Skeletal muscle tissue (tissue), 4 donors: ENCODE data around the gene RSRC1. TPM values are rescaled to one million over a fixed set of nuclear protein-coding genes. Genes with fewer than 3 reads are reported as not detected.

Experiments
- H3K27ac ChIP-seq: one replicate; pipeline ENCODE4 v1.7.0; 2013; ENCODE audit warnings: mild to moderate bottlenecking, low read depth, low read length, inconsistent platforms
- H3K27me3 ChIP-seq, 3 donors: one replicate each; pipeline ENCODE4 v1.7.0; 2013; ENCODE audit warnings: low read length in 3 of 3; ENCODE audit not compliant: control insufficient read depth in 3 of 3, insufficient read depth in 3 of 3
- H3K36me3 ChIP-seq, 3 donors: one replicate each; pipeline ENCODE4 v1.7.0; 2013; ENCODE audit warnings: low read length in 3 of 3; ENCODE audit not compliant: control insufficient read depth in 3 of 3, insufficient read depth in 3 of 3
- H3K4me1 ChIP-seq, 3 donors: one replicate each; pipeline ENCODE4 v1.7.0; 2013; ENCODE audit warnings: low read length in 3 of 3, mild to moderate bottlenecking in 3 of 3; ENCODE audit not compliant: control insufficient read depth in 3 of 3, insufficient read depth in 3 of 3
- H3K4me3 ChIP-seq, 3 donors: one replicate each; pipeline ENCODE4 v1.7.0; 2013; ENCODE audit warnings: low read length in 3 of 3
- H3K9ac ChIP-seq, 3 donors: one replicate each; pipeline ENCODE4 v1.7.0; 2013; ENCODE audit warnings: low read length in 3 of 3, mild to moderate bottlenecking in 3 of 3, moderate library complexity in 2 of 3, low read depth in 1 of 3
- H3K9me3 ChIP-seq, 3 donors: one replicate each; pipeline ENCODE4 v1.7.0; 2013; ENCODE audit warnings: low read length in 3 of 3; ENCODE audit not compliant: control insufficient read depth in 3 of 3
- total RNA-seq: library from RNA; depleted of rRNA; stranded (reverse); fragments of >200 nt; gene quantifications from one replicate; pipeline ENCODE4 v1.2.3, GENCODE V29; 2014
- donor health status: Osteomylitis.

Gene RSRC1
- total RNA-seq, 1 donor from 2014 or later: 33.4 TPM

DNA sequence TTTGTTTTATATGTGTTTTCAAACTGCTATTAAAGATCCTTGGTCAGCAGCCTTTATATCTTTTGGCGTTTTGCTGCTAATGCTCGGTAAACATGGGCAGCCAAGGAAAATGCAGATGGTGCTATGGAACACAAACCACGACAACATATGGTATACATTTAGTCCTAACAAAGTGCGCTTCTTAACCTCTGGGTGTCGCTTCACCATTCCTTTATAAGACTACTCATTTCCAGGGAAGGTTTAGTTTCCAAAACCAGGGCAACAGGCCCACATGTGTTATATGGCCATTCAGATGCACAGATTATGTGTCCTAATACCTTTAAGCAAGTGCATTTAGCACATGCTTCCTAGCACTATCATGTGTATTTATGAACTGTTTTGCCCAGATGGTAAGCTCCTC, 18.4 kb upstream of the RSRC1 start:
- Histone ChIP-seq H3K4me1 (no peaks in the 10 kb centered on the region), H3K4me3 (no peak overlapping the region), H3K36me3 (no peaks in the 10 kb centered on the region), H3K9me3 (peaks cover 0 to 4% (median 2%) of the 10 kb centered on the region in 3 donors), H3K9ac (no peak overlapping the region), H3K27ac (no peak overlapping the region), H3K27me3 (peaks cover 31 to 38% (median 36%) of the 10 kb centered on the region in 3 donors)

DNA sequence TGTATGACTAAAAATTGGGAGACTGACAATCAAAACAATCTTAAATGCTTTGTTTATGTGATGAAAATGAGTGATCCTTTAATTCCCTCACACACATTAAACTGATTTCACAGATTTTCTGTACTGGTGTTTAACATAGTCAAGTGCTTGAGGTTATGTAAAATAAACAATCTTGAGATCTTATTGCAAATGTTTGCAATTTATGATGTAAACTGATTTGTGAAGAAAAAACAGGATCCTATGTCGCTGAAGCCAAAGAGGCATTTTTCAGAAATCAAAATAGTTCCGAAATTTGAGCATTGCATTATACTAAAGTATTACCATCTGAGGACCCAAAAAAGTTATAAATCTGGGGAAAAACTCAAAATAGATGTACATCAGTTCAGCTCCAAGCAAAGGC, 16.4 kb upstream of the RSRC1 start:
- Histone ChIP-seq H3K4me3 (no peak overlapping the region), H3K9ac (no peak overlapping the region), H3K36me3 (no peaks in the 10 kb centered on the region), H3K27ac (no peak overlapping the region), H3K4me1 (peaks cover 3 to 9% (median 8%) of the 10 kb centered on the region in 3 donors), H3K9me3 (peaks cover 0 to 4% (median 2%) of the 10 kb centered on the region in 3 donors), H3K27me3 (peaks cover 38 to 47% (median 45%) of the 10 kb centered on the region in 3 donors)

DNA sequence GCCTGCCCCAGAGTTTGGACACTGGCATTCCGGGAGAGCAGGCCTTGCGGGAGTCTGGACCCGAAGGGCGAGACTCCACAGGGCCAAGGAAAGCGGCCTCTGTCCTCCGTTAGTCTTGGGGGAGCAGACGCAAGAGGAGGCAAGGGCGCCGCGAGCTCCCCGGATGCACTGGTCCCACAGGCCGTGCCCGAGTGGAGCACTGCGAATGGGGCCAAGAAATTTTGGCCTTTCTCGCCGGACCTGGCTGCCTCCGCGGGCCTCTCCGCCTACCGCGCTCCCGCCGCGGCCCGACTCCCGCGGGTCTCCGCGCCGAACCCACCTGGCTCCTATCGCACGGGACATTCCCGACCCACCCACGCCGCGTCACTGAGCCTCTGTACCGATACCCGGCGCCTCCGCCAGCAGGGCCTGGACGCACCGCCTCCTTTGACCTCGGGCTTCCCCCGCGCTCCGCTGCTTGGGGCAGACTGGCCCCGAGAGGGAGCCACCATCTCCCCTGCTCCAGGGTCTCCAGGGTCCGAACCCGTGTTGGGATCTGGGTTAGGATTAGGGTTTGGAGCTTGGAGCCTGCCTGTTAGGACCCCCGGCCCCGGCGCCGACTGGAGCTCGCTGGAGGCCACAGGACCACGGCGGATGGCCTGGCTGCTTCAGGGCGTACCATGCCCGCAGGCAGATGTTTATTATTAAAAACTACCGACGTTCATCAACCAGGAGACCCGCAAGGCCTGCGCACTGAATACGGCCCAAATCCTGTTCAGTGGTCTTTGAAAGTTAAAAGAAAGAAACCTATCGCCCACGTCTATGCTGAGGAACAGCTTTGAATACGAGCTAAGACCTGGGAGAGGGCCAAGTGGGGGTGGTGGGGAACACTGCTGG, 15.4 kb upstream of the RSRC1 start:
- Histone ChIP-seq H3K27me3 (peaks cover 47 to 55% (median 48%) of the 10 kb centered on the region in 3 donors), H3K9me3 (peaks cover 0 to 4% (median 2%) of the 10 kb centered on the region in 3 donors), H3K4me1 (peaks cover 3 to 9% (median 8%) of the 10 kb centered on the region in 3 donors), H3K9ac (no peak overlapping the region), H3K27ac (no peak overlapping the region), H3K4me3 (no peak overlapping the region), H3K36me3 (no peaks in the 10 kb centered on the region)

DNA sequence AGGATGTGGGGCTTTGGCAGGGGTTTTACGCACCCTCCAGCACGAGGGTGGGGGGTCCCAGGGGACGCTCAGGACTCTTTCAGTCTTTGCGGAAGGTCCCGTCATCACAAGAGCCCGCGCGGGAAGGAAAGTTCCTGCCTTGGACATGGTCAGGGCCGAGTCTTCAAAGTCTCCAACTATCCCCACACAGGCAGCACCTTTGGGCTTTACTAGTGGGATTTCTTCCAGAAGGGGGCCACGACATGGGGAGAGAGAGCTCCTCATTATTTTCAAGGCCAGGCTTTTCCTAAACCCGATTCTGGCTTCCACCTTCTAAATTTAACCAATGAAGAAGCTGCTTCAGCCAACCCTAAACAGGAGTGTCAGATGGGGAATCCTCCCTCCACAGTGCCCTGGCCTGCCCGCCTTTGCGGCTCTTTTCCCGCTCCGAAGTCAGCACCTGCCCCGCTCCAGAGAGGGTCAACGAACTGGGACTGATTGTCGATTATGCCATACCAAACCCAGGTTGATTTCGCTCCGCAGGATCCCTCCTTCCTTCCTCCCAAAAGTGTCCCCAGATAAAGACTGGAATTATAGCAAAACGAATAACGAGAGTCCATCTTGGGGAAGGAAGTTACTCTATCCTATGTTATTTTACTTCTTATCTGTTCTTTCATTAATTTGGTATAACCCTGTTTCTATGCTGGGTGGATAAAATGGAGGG, 14.6 kb upstream of the RSRC1 start:
- Histone ChIP-seq H3K9me3 (peaks cover 0 to 4% (median 2%) of the 10 kb centered on the region in 3 donors), H3K27ac (no peak overlapping the region), H3K9ac (no peak overlapping the region), H3K36me3 (no peaks in the 10 kb centered on the region), H3K27me3 (peaks cover 54 to 56% (median 55%) of the 10 kb centered on the region in 3 donors), H3K4me3 (no peak overlapping the region), H3K4me1 (peaks cover 3 to 9% (median 8%) of the 10 kb centered on the region in 3 donors)

DNA sequence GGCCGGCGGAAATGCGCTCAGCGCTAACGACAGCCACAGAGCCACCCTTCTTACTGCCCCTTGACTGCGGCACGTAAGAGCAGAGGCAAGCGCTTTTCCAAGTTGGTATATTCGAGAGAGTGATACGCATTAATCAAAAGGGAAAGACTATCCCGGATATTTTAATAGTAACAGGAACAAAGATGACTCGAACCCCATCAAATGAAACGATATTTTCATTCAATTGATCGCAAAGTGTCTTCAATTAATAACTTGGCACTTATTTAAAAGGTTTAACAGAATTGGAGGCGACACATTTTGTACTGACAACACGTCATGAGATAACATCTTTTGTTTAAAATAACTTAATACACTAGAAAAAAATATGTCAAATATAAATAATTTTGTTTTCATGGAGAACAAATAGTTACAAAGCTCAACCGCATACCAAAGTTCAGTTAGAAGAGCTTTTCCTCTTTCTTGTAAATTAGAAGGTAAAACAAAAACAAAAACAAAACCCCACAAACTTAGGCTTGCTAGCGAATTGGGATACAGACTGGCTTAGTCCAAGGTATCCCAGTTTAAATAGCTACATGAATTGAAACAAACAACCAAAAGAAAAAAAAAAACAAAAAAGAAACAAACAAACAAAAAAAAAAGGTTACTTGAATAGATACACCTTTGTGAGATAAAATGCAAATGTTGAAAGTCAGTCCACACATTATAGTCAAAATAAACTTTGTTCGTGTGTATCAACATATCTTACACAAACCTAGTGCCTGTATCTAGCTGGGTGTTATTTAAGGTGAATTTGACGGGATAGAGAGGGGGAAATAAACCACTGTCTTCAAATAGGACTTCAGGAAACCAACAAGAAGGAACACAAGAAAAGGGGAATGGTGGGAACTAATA, 13.8 kb upstream of the RSRC1 start:
- no peak overlapping the region for H3K9ac ChIP-seq
- H3K27me3 ChIP-seq: peaks cover 55 to 61% (median 57%) of the 10 kb centered on the region in 3 donors
- peaks cover 0 to 4% (median 2%) of the 10 kb centered on the region in 3 donors for H3K9me3 ChIP-seq
- no peak overlapping the region for H3K27ac ChIP-seq
- no peak overlapping the region for H3K4me3 ChIP-seq
- no peaks in the 10 kb centered on the region for H3K36me3 ChIP-seq
- H3K4me1 ChIP-seq: peaks cover 3 to 9% (median 8%) of the 10 kb centered on the region in 3 donors

DNA sequence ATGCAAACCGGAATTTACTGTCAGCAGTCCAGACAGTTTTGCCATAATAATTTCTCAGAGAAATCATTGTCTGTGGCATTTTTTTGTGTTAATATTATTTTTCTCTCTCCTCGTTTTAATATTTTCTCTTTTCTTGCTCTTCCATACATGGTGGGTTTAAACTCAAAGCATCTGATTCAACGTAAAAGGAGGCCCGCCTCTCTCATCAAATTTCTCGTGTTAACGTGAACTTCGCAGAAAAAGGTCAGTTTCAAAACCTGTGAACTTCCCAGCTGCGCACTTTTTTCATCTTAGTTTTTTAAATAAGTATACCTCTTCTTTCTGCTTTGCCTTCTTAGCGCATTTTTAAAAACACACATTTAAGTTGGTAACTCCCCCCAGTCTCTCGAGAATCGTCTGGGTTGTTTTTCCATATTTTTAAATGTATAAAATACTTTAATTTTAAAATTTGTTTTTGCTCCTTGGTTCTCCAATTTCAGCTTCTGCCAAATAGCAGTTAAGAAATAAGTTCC, 12.8 kb upstream of the RSRC1 start:
- H3K36me3 ChIP-seq: no peaks in the 10 kb centered on the region
- H3K4me3 ChIP-seq: no peak overlapping the region
- H3K27me3 ChIP-seq: peaks cover 51 to 67% (median 65%) of the 10 kb centered on the region in 3 donors

DNA sequence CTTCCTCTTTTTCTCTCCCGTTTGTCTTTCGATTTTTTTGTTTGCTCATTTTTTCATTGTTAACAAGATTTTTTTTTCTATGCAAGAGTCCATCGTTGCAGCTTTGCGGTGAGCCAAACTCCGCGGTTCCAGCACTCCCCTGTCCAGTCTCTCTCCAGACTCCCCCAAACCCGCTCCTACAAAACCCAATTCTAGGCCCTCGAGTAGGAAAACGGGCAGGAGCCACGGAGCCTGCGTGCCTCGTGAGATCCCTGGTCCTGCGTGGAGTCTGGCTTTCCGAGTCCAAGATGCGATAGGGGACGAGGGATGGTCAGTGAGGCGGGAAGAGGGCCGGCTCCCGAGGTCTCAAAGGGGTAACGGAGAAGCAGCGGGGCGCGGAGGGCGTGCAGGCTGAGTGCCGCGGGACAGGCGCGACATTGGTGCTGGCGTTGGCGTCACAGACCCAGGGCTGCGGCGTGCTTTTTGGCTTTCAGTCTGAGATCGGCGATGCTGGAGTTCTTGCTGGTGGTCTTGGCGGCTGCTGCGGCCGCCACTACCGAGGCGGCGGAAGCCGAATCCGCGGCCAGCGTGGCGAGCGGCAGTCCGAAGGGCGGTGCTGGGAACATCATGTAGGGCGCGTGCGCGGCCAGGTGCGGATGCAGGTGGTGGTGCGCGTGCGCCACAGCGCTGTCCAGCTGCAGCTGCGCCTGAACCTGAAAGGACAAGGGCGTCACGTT, 12.1 kb upstream of the RSRC1 start:
- peaks cover 0 to 4% (median 2%) of the 10 kb centered on the region in 3 donors for H3K9me3 ChIP-seq
- peak overlapping the region; percentile 55 to 67 (median 62) for H3K4me3 ChIP-seq
- H3K36me3 ChIP-seq: no peaks in the 10 kb centered on the region
- H3K9ac ChIP-seq: no peak overlapping the region
- H3K27ac ChIP-seq: no peak overlapping the region
- H3K4me1 ChIP-seq: peaks cover 6 to 11% (median 10%) of the 10 kb centered on the region in 3 donors
- H3K27me3 ChIP-seq: peaks cover 55 to 73% (median 70%) of the 10 kb centered on the region in 3 donors

More for the DNA sequence above, 12.8 kb upstream of the RSRC1 start:
- Histone ChIP-seq H3K4me1 (peaks cover 3 to 9% (median 8%) of the 10 kb centered on the region in 3 donors), H3K9ac (no peak overlapping the region), H3K27ac (no peak overlapping the region), H3K9me3 (peaks cover 0 to 4% (median 2%) of the 10 kb centered on the region in 3 donors)

DNA sequence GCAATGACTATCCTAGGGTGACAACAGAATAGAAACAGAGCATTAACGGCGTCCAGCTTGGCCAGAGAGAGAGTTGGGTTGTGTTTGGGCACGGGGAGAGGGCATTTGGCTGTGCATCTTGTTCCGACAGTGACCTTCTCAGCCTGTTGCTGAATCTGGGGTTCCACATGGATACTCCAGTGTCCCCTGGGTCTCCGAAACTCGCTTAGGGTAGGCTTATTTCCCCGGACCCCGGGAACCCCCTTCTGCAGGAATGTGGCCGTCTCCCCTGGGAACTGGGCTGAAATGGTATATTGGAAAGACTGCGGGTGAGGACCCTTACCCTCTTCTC, 11.6 kb upstream of the RSRC1 start:
- peaks cover 60 to 79% (median 75%) of the 10 kb centered on the region in 3 donors for H3K27me3 ChIP-seq
- H3K36me3 ChIP-seq: no peaks in the 10 kb centered on the region
- no peak overlapping the region for H3K9ac ChIP-seq
- peak overlapping the region; percentile 55 to 67 (median 62) for H3K4me3 ChIP-seq
- peaks cover 11 to 15% (median 15%) of the 10 kb centered on the region in 3 donors for H3K4me1 ChIP-seq
- H3K27ac ChIP-seq: no peak overlapping the region
- peaks cover 0 to 4% (median 2%) of the 10 kb centered on the region in 3 donors for H3K9me3 ChIP-seq
